GM18909 (cell line): ENCODE measurements around the gene PRR3.
"Not testable (repeated sequence)": the region's sequence is repeated elsewhere in the genome, so short reads cannot be mapped to it uniquely, and the experiment has no call there.

Experiments
- ATAC-seq: cut with Tn5 transposase; IDR thresholded peaks from one replicate; pipeline ENCODE4 v1.9.1; 2021; ENCODE audit warnings: mild to moderate bottlenecking; ENCODE audit not compliant: unreplicated experiment, poor library complexity

PRR3 gene

GRCh38 chr6:30556906-30557682 is at the start of gene PRR3:
Gene PRR3, plus strand, starts transcription at chr6:30557295. Its CDS starts 50 bp downstream, at chr6:30557345.
- ATAC-seq, result peak; percentile 53

GRCh38 chr6:30507849-30508827 is 49.0 kb upstream of the PRR3 start:
- ATAC-seq, result no peak

GRCh38 chr6:30508890-30509736 is 48.0 kb upstream of the PRR3 start:
- ATAC-seq, result peak; percentile 59

GRCh38 chr6:30510419-30511168 is 46.5 kb upstream of the PRR3 start:
- ATAC-seq, result no peak

GRCh38 chr6:30511169-30511546 is 45.9 kb upstream of the PRR3 start:
- no peak for ATAC-seq

- no peak for ATAC-seq
These were observed 43.6 kb upstream of the PRR3 start for GRCh38 chr6:30513451-30513850.

GRCh38 chr6:30515106-30515505 is 42.0 kb upstream of the PRR3 start:
- ATAC-seq, result no peak

GRCh38 chr6:30515944-30516753 is 40.9 kb upstream of the PRR3 start:
- ATAC-seq, result peak; percentile 74

GRCh38 chr6:30516754-30517076 is 40.4 kb upstream of the PRR3 start:
- not testable (repeated sequence) for ATAC-seq

- ATAC-seq, result not testable (repeated sequence)
These were observed 39.2 kb upstream of the PRR3 start for GRCh38 chr6:30517767-30518504.

GRCh38 chr6:30518505-30519145 is 38.5 kb upstream of the PRR3 start:
- ATAC-seq, result not testable (repeated sequence)

- ATAC-seq, result no peak
These were observed 36.6 kb upstream of the PRR3 start for GRCh38 chr6:30520522-30520921.

- not testable (repeated sequence) for ATAC-seq
These were observed 36.0 kb upstream of the PRR3 start for GRCh38 chr6:30521082-30521481.

- not testable (repeated sequence) for ATAC-seq
These were observed 35.1 kb upstream of the PRR3 start for GRCh38 chr6:30521952-30522351.

- not testable (repeated sequence) for ATAC-seq
These were observed 30.7 kb upstream of the PRR3 start for GRCh38 chr6:30526444-30526843.

GRCh38 chr6:30529349-30529875 is 27.7 kb upstream of the PRR3 start:
- ATAC-seq, result peak; percentile 64

- ATAC-seq, result no peak
These were observed 27.1 kb upstream of the PRR3 start for GRCh38 chr6:30530014-30530413.
